OCI-LY7 (cell line): ENCODE data around the gene PWWP2B. TPM values are rescaled to one million over a fixed set of nuclear protein-coding genes. Genes with fewer than 3 reads are reported as not detected.

ENCODE experiments used
- BruUV-seq: library from RNA; stranded (reverse); fragments of 400-500 nt; replicated peaks from 2 replicates; lab custom pipeline; 2021; lab: Mats Ljungman, UMichigan
- CTCF ChIA-PET: fragments of 300-600 bp; sonication (Branson Sonifier 250); formaldehyde crosslinking; loops from one replicate; lab custom pipeline; 2022; ENCODE audit warnings: antibody characterized with exemption; ENCODE audit not compliant: unreplicated experiment; lab: Charles Lee
- POLR2A ChIA-PET: fragments of 300-600 bp; sonication (Branson Sonifier 250); formaldehyde crosslinking; loops from one replicate; lab custom pipeline; 2022; ENCODE audit warnings: antibody characterized with exemption; lab: Charles Lee
- DNase-seq: peaks from one replicate; pipeline ENCODE4 v3.0.0-alpha.2; 2015; ENCODE audit warnings: low spot score
- H2AFZ ChIP-seq: fragments of 200-600 bp; sonication (generic), shearing (Covaris generic); 2 replicates; pipeline ENCODE4 v1.6.1; 2014; ENCODE audit warnings: mild to moderate bottlenecking, antibody characterized with exemption, low read length, moderate library complexity
- H3K27ac ChIP-seq: fragments of 200-600 bp; sonication (generic); 2 replicates; pipeline ENCODE4 v1.5.1; 2014; ENCODE audit warnings: mixed run types, low read depth, mild to moderate bottlenecking, moderate library complexity, low read length, inconsistent platforms; ENCODE audit not compliant: poor library complexity, severe bottlenecking
- H3K36me3 ChIP-seq: fragments of 200-600 bp; sonication (generic); 2 replicates; pipeline ENCODE4 v1.6.1; 2014; ENCODE audit warnings: mild to moderate bottlenecking, antibody characterized with exemption, low read length, moderate library complexity, mixed read lengths; ENCODE audit not compliant: insufficient read depth
- H3K4me1 ChIP-seq: fragments of 200-600 bp; sonication (generic); 2 replicates; pipeline ENCODE4 v1.5.1; 2014; ENCODE audit warnings: mild to moderate bottlenecking, low read length; ENCODE audit not compliant: insufficient read depth, poor library complexity, severe bottlenecking
- H3K4me2 ChIP-seq: fragments of 200-600 bp; sonication (generic); 2 replicates; pipeline ENCODE4 v1.6.1; 2014; ENCODE audit warnings: mild to moderate bottlenecking, low read length
- H3K4me3 ChIP-seq: fragments of 200-600 bp; sonication (generic); 2 replicates; pipeline ENCODE4 v1.5.1; 2014; ENCODE audit warnings: mild to moderate bottlenecking, low read depth, low read length; ENCODE audit not compliant: poor library complexity, severe bottlenecking
- H3K79me2 ChIP-seq: fragments of 200-600 bp; sonication (generic); 2 replicates; pipeline ENCODE4 v1.6.1; 2016; ENCODE audit warnings: low read depth, mild to moderate bottlenecking, low read length, moderate library complexity, mixed read lengths; ENCODE audit not compliant: insufficient read depth
- H3K9me2 ChIP-seq: fragments of 200-600 bp; sonication (generic); 2 replicates; pipeline ENCODE4 v1.6.1; 2016; ENCODE audit warnings: mild to moderate bottlenecking, low read length, mixed read lengths; ENCODE audit not compliant: insufficient read depth
- H3K9me3 ChIP-seq: fragments of 200-600 bp; sonication (generic); 2 replicates; pipeline ENCODE4 v1.6.1; 2014; ENCODE audit warnings: mild to moderate bottlenecking, mixed run types, low read length, mixed read lengths
- H4K20me1 ChIP-seq: fragments of 200-600 bp; sonication (generic); 2 replicates; pipeline ENCODE4 v1.6.1; 2014; ENCODE audit warnings: mild to moderate bottlenecking, antibody characterized with exemption, low read length, moderate library complexity, mixed read lengths; ENCODE audit not compliant: insufficient read depth
- EZH2phosphoT487 ChIP-seq: fragments of 200-600 bp; sonication (generic); IDR thresholded peaks from 2 replicates; pipeline ENCODE4 v1.6.1; 2018; ENCODE audit warnings: low read depth, borderline replicate concordance, mild to moderate bottlenecking, mixed run types, antibody characterized with exemption, low read length, moderate library complexity, mixed read lengths
- intact Hi-C: fragments of 100-400 bp; cut with micrococcal nuclease; formaldehyde crosslinking; loops from one replicate; pipeline ENCODE4 v1.10.0; 2022; ENCODE audit not compliant: unreplicated experiment
- total RNA-seq, 2 experiments: library from RNA; depleted of rRNA in 1 of 2; stranded (reverse); fragments of >200 nt in 1 of 2; shearing (Covaris generic) in 1 of 2; gene quantifications; 2 replicates each; pipeline ENCODE4 v1.2.3, GENCODE V29; 2014 to 2022
- TF ChIP-seq, protein P1 (sequence below): fragments of 200-600 bp; sonication (generic); conservative IDR thresholded peaks from 2 replicates; pipeline ENCODE4 v1.5.1; 2014; ENCODE audit warnings: mild to moderate bottlenecking, antibody characterized with exemption, low read length, moderate library complexity, mixed read lengths

The PWWP2B gene
- total RNA-seq, 2 experiments from 2014 or later: 5.9 to 10.6 TPM

DNA sequence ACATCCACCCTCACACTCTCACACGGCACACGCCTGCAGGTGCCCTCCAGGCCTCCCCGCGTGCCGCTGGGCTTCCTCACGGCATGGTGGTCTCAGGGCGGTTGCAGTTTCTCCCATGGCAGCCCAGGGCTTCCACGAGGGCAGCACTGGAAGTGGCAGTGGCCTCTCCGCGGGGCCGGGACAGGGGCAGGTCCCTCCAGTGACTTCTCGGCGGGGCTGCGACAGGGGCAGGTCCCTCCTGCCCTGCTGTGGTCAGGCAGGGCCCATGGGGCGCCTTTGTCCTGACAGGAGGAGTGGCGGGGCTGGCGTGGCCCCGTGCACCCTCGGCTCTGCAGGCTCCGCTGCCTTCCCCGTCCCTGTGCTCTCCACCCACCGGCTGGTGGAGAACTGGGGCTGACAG lies 19.0 kb downstream of the PWWP2B start:
- no peak overlapping the region for H3K4me3 ChIP-seq
- no peaks in the 10 kb centered on the region for H3K79me2 ChIP-seq
- no peaks in the 10 kb centered on the region for H4K20me1 ChIP-seq
- intact Hi-C loops: no loop called here
- BruUV-seq: no TSS peak
- TF ChIP-seq, protein P1, sequence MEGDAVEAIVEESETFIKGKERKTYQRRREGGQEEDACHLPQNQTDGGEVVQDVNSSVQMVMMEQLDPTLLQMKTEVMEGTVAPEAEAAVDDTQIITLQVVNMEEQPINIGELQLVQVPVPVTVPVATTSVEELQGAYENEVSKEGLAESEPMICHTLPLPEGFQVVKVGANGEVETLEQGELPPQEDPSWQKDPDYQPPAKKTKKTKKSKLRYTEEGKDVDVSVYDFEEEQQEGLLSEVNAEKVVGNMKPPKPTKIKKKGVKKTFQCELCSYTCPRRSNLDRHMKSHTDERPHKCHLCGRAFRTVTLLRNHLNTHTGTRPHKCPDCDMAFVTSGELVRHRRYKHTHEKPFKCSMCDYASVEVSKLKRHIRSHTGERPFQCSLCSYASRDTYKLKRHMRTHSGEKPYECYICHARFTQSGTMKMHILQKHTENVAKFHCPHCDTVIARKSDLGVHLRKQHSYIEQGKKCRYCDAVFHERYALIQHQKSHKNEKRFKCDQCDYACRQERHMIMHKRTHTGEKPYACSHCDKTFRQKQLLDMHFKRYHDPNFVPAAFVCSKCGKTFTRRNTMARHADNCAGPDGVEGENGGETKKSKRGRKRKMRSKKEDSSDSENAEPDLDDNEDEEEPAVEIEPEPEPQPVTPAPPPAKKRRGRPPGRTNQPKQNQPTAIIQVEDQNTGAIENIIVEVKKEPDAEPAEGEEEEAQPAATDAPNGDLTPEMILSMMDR: no peak
- no peak for TF ChIP-seq EZH2phosphoT487
- H3K36me3 ChIP-seq: no peaks in the 10 kb centered on the region
- ChIA-PET POLR2A (no interaction called here), CTCF (no interaction called here)
- no peaks in the 10 kb centered on the region for H3K9me3 ChIP-seq
- no peaks in the 10 kb centered on the region for H3K9me2 ChIP-seq
- no peak for DNase-seq
- no peak overlapping the region for H3K4me2 ChIP-seq
- H3K4me1 ChIP-seq: peaks cover 29% of the 10 kb centered on the region
- no peak overlapping the region for H2AFZ ChIP-seq
- H3K27ac ChIP-seq: no peak overlapping the region

DNA sequence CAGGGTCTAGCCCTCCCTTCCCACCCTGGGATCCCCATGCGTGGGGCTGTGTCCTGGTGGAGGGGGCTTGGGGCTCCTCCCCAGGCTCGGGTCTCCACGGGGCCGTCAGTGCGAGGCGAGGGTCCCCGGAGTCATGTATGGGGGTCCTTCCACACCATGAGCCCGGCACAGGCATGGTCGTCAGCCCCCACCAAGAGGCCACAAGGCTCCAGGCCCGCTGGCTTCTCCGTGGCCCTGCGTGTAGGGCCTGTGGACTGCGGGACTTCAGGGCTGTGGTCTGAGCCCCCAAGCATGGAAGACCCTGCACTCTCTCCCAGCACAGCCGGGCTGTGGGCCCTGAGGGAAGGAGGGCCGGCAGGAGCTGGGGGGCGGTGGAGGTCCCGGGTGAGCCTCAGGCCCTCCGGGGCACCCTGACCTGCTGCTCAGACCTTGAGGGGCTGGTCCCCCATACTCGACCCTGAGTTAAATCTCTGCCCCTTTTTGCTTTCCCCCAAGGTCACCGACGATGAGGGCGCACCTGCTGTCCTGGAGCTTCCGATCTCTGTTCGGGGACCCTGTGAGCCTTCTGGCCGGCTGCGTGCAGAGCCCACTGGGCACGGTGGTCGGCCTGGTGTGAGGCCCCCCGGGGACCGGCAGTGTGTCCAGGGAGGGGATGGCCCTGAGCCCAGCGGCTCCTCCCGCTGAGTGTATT lies 19.7 kb downstream of the PWWP2B start:
- no peak overlapping the region for H2AFZ ChIP-seq
- POLR2A ChIA-PET: no interaction called here
- H3K79me2 ChIP-seq: no peaks in the 10 kb centered on the region
- no peak for DNase-seq
- CTCF ChIA-PET: no interaction called here
- no TSS peak for BruUV-seq
- TF ChIP-seq, protein P1: no peak
- no peak for TF ChIP-seq EZH2phosphoT487
- H3K27ac ChIP-seq: no peak overlapping the region
- H3K4me3 ChIP-seq: no peak overlapping the region
- no peaks in the 10 kb centered on the region for H4K20me1 ChIP-seq
- peaks cover 36% of the 10 kb centered on the region for H3K4me1 ChIP-seq
- no peak overlapping the region for H3K4me2 ChIP-seq
- no peaks in the 10 kb centered on the region for H3K36me3 ChIP-seq
- no peaks in the 10 kb centered on the region for H3K9me2 ChIP-seq
- intact Hi-C loops: no loop called here
- H3K9me3 ChIP-seq: no peaks in the 10 kb centered on the region

DNA sequence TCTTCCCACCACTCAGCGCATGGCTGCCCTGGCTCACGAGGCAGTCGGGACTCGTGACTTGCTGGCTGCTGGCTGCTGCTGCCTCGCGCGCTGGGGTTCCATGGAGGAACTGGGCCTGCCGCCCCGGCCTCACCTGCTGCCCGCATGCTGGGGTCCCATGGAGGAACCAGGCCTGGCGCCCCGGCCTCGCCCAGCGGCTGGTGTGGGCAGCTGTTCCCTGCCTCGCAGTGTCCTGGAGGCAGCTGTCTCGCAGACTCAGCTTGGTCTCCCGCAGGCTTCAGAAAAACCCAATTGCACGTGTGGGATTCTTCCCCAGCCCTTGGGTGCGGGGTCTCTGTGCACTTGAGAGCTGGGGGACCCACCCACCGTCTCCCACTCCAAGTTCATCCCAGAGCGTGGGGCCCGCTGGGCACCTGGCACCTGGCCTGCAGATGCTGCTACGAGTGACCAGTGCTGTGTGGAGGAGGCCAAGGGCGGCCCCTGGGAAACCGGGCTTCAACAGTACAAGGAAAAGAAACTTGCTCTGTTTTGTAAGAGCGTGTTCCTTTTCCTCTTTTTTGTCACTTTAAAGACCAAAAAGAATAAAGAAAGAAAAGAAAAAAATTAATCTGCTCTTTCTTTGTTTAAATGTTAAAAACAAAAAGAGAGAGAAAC lies 20.4 kb downstream of the PWWP2B start:
- no peaks in the 10 kb centered on the region for H4K20me1 ChIP-seq
- TF ChIP-seq EZH2phosphoT487: no peak
- TF ChIP-seq, protein P1: no peak
- ChIA-PET POLR2A (no interaction called here), CTCF (no interaction called here)
- DNase-seq: no peak
- no peak overlapping the region for H3K4me2 ChIP-seq
- H3K27ac ChIP-seq: no peak overlapping the region
- H3K4me3 ChIP-seq: no peak overlapping the region
- H3K4me1 ChIP-seq: peaks cover 43% of the 10 kb centered on the region
- no peaks in the 10 kb centered on the region for H3K36me3 ChIP-seq
- H3K79me2 ChIP-seq: no peaks in the 10 kb centered on the region
- BruUV-seq: no TSS peak
- H2AFZ ChIP-seq: no peak overlapping the region
- no peaks in the 10 kb centered on the region for H3K9me2 ChIP-seq
- no peaks in the 10 kb centered on the region for H3K9me3 ChIP-seq
- intact Hi-C loops: no loop called here
